ENCODE data around the gene FMNL3. TPM values are rescaled to one million over a fixed set of nuclear protein-coding genes. Genes with fewer than 3 reads are reported as not detected.
A peak's percentile ranks its signal among the peaks of the same experiment; 100 is the strongest.

FMNL3 gene
- total and polyA plus RNA-seq, 2 of the 8 experiments (the other 6 are each of a cell fraction or from before 2014, with no cell fraction given) = 8.6 to 29.0 TPM

GRCh38 chr12:49720214-49720613 is 13.0 kb upstream of the FMNL3 start:
- FAIRE-seq = no peak

More at GRCh38 chr12:49720214-49720613, 13.0 kb upstream of the FMNL3 start:
- Histone ChIP-seq H3K36me3 (ENCODE audit: control insufficient read depth in 2 of 4, insufficient read depth in 4 of 4, low read length in 3 of 4) (no peaks in the 10 kb centered on the region), H2BK120ac (replicated peaks; ENCODE audit: low read depth, low read length) (no peak overlapping the region), H2BK15ac (ENCODE audit: low read length) (no peak overlapping the region), H3K4me2 (ENCODE audit: insufficient read depth in 1 of 2, low read depth in 2 of 2, low read length in 2 of 2) (no peak overlapping the region), H2BK12ac (ENCODE audit: low read depth, low read length) (no peak overlapping the region), H2AK5ac (ENCODE audit: low read depth, low read length) (no peak overlapping the region), H3K18ac (ENCODE audit: extremely low read depth, low read length) (no peak overlapping the region), H3K23ac (ENCODE audit: insufficient read length) (no peak overlapping the region), H3K23me2 (ENCODE audit: low read depth, low read length) (no peaks in the 10 kb centered on the region), H3K9ac (replicated peaks in 1 of 4; ENCODE audit: extremely low read depth in 1 of 4, low read depth in 3 of 4, low read length in 3 of 4) (no peak overlapping the region), H3K4me1 (replicated peaks in 1 of 4; ENCODE audit: control insufficient read depth in 3 of 4, insufficient read depth in 4 of 4, low read length in 3 of 4) (no peaks in the 10 kb centered on the region), H3K4ac (replicated peaks; ENCODE audit: insufficient read length, low read depth, low read length) (no peak overlapping the region), H3K27me3 (replicated peaks in 1 of 4; ENCODE audit: control insufficient read depth in 3 of 4, extremely low read depth in 1 of 4, insufficient read depth in 3 of 4, low read length in 3 of 4) (no peaks in the 10 kb centered on the region), H4K8ac (ENCODE audit: extremely low read depth, insufficient read depth, low read length) (no peak overlapping the region), H3K14ac (ENCODE audit: insufficient read length) (no peak overlapping the region), H3K9me3 (ENCODE audit: insufficient read depth in 2 of 2, low read depth in 1 of 2, low read length in 1 of 2) (no peaks in the 10 kb centered on the region), H3K79me1 (ENCODE audit: low read depth, low read length) (no peaks in the 10 kb centered on the region), H2AFZ (ENCODE audit: low read length) (no peak overlapping the region), H4K91ac (replicated peaks; ENCODE audit: insufficient read length, low read length) (no peak overlapping the region), H3K79me2 (ENCODE audit: control insufficient read depth in 1 of 2, insufficient read depth in 2 of 2, low read length in 2 of 2) (no peaks in the 10 kb centered on the region), H3K4me3 (ENCODE audit: extremely low read depth in 1 of 4, insufficient read depth in 2 of 4, low read depth in 3 of 4, low read length in 4 of 4) (no peak overlapping the region), H4K5ac (ENCODE audit: insufficient read length, low read depth, low read length) (no peak overlapping the region), H3K27ac (ENCODE audit: low read depth, low read length) (no peak overlapping the region), H2BK20ac (ENCODE audit: low read length) (no peak overlapping the region), H3K56ac (replicated peaks; ENCODE audit: insufficient read length, low read depth, low read length) (no peak overlapping the region), H4K20me1 (replicated peaks in 1 of 2; ENCODE audit: control insufficient read depth in 1 of 2, insufficient read depth in 2 of 2, low read length in 2 of 2) (no peaks in the 10 kb centered on the region), H2BK5ac (ENCODE audit: low read depth, low read length) (no peak overlapping the region)
- TF ChIP-seq KDM1A (IDR thresholded peaks at IDR 0.05; ENCODE audit: borderline replicate concordance, low read length) (no peak), CTCF (IDR thresholded peaks at IDR 0.05; ENCODE audit: control extremely low read depth in 1 of 3, insufficient read depth in 1 of 3, low read depth in 1 of 3, low read length in 3 of 3) (peak in 1 of 3 experiments; percentile 10; a peak in 2 of 4 replicates), RAD21 (IDR thresholded peaks at IDR 0.05 in 1 of 2, conservative IDR thresholded peaks at IDR 0.05 in 1 of 2; ENCODE audit: low read depth in 2 of 2, low read length in 2 of 2) (peak in 1 of 2 experiments; percentile 9; a peak in 1 of 4 replicates)
- WGBS, 2 experiments (ENCODE audit: extremely low coverage in 1 of 2, insufficient coverage in 1 of 2, insufficient read length in 1 of 2, insufficient replicate concordance in 2 of 2, low coverage in 1 of 2, low lambda C conversion rate in 2 of 2, missing lambda C conversion rate in 1 of 2) = 78% methylated on average over 1 of the region's 1 CpG; no CpG with 5 or more reads in 1 of the 2 experiments
- no peak for DNase-seq (ENCODE audit: low read depth in 1 of 2, low spot score in 2 of 2)
- ChIA-PET POLR2A (ENCODE audit: partially characterized antibody) (interaction anchor here (3.2 kb wide), 1 partner anchor 21 kb away, joined by 11 read pairs; the partner anchor contains the start of gene TMBIM6), CTCF (ENCODE audit: partially characterized antibody) (interaction anchor here (1.0 to 1.2 kb wide), 4 partner anchors 12 to 78 kb away, joined by 3 to 5 read pairs (median 4); partner anchors contain the start of gene TMBIM6)

Data from H1 (cell line).